ENCODE data around the gene RNF40.
A peak's percentile ranks its signal among the peaks of the same experiment; 100 is the strongest.

RNF40 gene

GRCh38 chr16:30762991-30763725 is 1.0 kb downstream of the RNF40 start:
- DNase-seq = no peak

GRCh38 chr16:30764086-30764485 is 2.0 kb downstream of the RNF40 start:
- DNase-seq = no peak

- DNase-seq = no peak
Measured at GRCh38 chr16:30764816-30765465, 2.8 kb downstream of the RNF40 start.

GRCh38 chr16:30766206-30766932 is 4.2 kb downstream of the RNF40 start:
- DNase-seq = no peak

- DNase-seq = no peak
Measured at GRCh38 chr16:30766933-30767284, 4.8 kb downstream of the RNF40 start.

GRCh38 chr16:30767767-30768465 is 5.8 kb downstream of the RNF40 start:
- DNase-seq = no peak

- no peak for DNase-seq
Measured at GRCh38 chr16:30768583-30769181, 6.6 kb downstream of the RNF40 start.

GRCh38 chr16:30769379-30770089 is 7.4 kb downstream of the RNF40 start:
- DNase-seq = no peak

GRCh38 chr16:30771726-30772125 is 9.6 kb downstream of the RNF40 start:
- DNase-seq = no peak

- DNase-seq = no peak
Measured at GRCh38 chr16:30773826-30774225, 11.7 kb downstream of the RNF40 start.

GRCh38 chr16:30774367-30775130 is 12.4 kb downstream of the RNF40 start:
- DNase-seq = no peak

- no peak for DNase-seq
Measured at GRCh38 chr16:30775131-30775391, 12.9 kb downstream of the RNF40 start.

GRCh38 chr16:30775392-30776188 is 13.5 kb downstream of the RNF40 start:
- DNase-seq = peak; percentile 65

GRCh38 chr16:30777591-30778297 is 15.6 kb downstream of the RNF40 start:
- no peak for DNase-seq

GRCh38 chr16:30778549-30779244 is 16.6 kb downstream of the RNF40 start:
- no peak for DNase-seq

- no peak for DNase-seq
Measured at GRCh38 chr16:30779596-30779995, 17.5 kb downstream of the RNF40 start.

- no peak for DNase-seq
Measured at GRCh38 chr16:30780021-30780420, 17.9 kb downstream of the RNF40 start.

- DNase-seq = no peak
Measured at GRCh38 chr16:30780549-30780948, 18.4 kb downstream of the RNF40 start.

- DNase-seq = no peak
Measured at GRCh38 chr16:30782486-30783279, 20.6 kb downstream of the RNF40 start.
